Measurements from ENCODE around the gene TMED10.

Gene TMED10

DNA sequence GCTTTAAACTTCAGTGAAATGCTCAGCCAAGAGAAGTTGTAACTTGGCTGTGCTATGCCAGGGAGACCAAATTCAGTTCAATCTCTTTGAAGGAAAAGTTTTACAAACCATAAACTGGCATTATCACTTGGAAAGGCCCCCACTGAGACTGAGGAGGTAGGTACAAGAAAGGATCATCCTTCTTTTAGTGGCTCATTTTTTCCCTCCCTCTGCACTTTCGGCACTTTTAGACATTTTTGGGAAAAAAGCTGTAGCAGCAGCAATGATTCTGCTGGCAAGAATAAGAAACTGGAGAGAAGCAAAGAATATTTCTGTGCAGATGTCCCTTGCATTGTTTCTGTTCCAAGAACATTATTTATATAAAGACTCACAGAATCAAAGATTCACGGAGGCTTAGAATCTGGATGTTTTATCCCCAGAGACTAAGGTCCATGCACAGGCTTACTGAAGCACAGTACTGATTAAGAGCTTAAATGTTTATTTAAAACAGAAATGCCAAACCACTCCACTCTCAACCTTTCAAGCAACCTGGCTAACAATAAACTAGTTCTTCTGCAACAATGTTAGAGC, 94.7 kb downstream of the TMED10 start:
- no peak for DNase-seq
